ENCODE results near the gene YIPF6. TPM values are rescaled to one million over a fixed set of nuclear protein-coding genes. Genes with fewer than 3 reads are reported as not detected.

The YIPF6 gene
- polyA plus RNA-seq, 1 experiment: 38.5 TPM

- CTCF ChIA-PET: no interaction called here
- Histone ChIP-seq H3K27me3 (ENCODE audit: control insufficient read depth, insufficient read depth, low read length) (no peaks in the 10 kb centered on the region), H3K27ac (ENCODE audit: low read depth, low read length) (peak overlapping the region; percentile 21), H3K4me3 (ENCODE audit: low read depth, low read length) (no peak overlapping the region), H3K9me3 (ENCODE audit: control insufficient read depth, insufficient read depth, low read length) (no peaks in the 10 kb centered on the region)
- POLR2A ChIA-PET: no interaction called here
- peak; percentile 6 for DNase-seq (ENCODE audit: low read depth, low spot score)
- TF ChIP-seq CTCF (IDR thresholded peaks at IDR 0.05; ENCODE audit: low read depth, low read length): no peak
Observed at GRCh38 chrX:68571610-68572311, 72.9 kb downstream of the YIPF6 start.

GRCh38 chrX:68574240-68574639, 75.4 kb downstream of the YIPF6 start:
- Histone ChIP-seq H3K27me3 (ENCODE audit: control insufficient read depth, insufficient read depth, low read length) (no peaks in the 10 kb centered on the region), H3K27ac (ENCODE audit: low read depth, low read length) (no peak overlapping the region), H3K9me3 (ENCODE audit: control insufficient read depth, insufficient read depth, low read length) (no peaks in the 10 kb centered on the region), H3K4me3 (ENCODE audit: low read depth, low read length) (no peak overlapping the region)
- TF ChIP-seq CTCF (IDR thresholded peaks at IDR 0.05; ENCODE audit: low read depth, low read length): no peak
- CTCF ChIA-PET: no interaction called here
- POLR2A ChIA-PET: no interaction called here
- DNase-seq (ENCODE audit: low read depth, low spot score): no peak

GRCh38 chrX:68579810-68580209, 81.0 kb downstream of the YIPF6 start:
- Histone ChIP-seq H3K9me3 (ENCODE audit: control insufficient read depth, insufficient read depth, low read length) (no peaks in the 10 kb centered on the region), H3K27me3 (ENCODE audit: control insufficient read depth, insufficient read depth, low read length) (no peaks in the 10 kb centered on the region), H3K4me3 (ENCODE audit: low read depth, low read length) (no peak overlapping the region), H3K27ac (ENCODE audit: low read depth, low read length) (no peak overlapping the region)
- no peak for DNase-seq (ENCODE audit: low read depth, low spot score)
- CTCF ChIA-PET: interaction anchor here (2.3 kb wide), 1 partner anchor 20 kb away, joined by 8 read pairs; no protein-coding TSS in a partner anchor
- POLR2A ChIA-PET: no interaction called here
- no peak for TF ChIP-seq CTCF (IDR thresholded peaks at IDR 0.05; ENCODE audit: low read depth, low read length)

- no peak overlapping the region for H3K4me3 ChIP-seq (ENCODE audit: low read depth, low read length)
- no peaks in the 10 kb centered on the region for H3K9me3 ChIP-seq (ENCODE audit: control insufficient read depth, insufficient read depth, low read length)
- DNase-seq (ENCODE audit: low read depth, low spot score): no peak
- POLR2A ChIA-PET: no interaction called here
- CTCF ChIA-PET: no interaction called here
- no peaks in the 10 kb centered on the region for H3K27me3 ChIP-seq (ENCODE audit: control insufficient read depth, insufficient read depth, low read length)
- TF ChIP-seq CTCF (IDR thresholded peaks at IDR 0.05; ENCODE audit: low read depth, low read length): no peak
- no peak overlapping the region for H3K27ac ChIP-seq (ENCODE audit: low read depth, low read length)
Observed at GRCh38 chrX:68584221-68584620, 85.4 kb downstream of the YIPF6 start.

Small RNAs within 50 kb of the gene (small RNA-seq; reads per million reads assigned to genes)
- not detected for gene RNU6-245P (ENCODE audit: insufficient read length, low read depth)

Other genes with a start within 250 kb of the YIPF6 start
- 5.0 and 6.7 TPM in 2 replicates for gene OPHN1, start 65.6 kb upstream of the YIPF6 start, polyA plus RNA-seq (2011; rRNA removed)
- 1.3 and 1.6 TPM in 2 replicates for gene STARD8, start 148.6 kb downstream of the YIPF6 start, polyA plus RNA-seq (2011; rRNA removed)